ENCODE results near the gene CELF2.
"Not testable (repeated sequence)": the region's sequence is repeated elsewhere in the genome, so short reads cannot be mapped to it uniquely, and the experiment has no call there.

The CELF2 gene

DNA sequence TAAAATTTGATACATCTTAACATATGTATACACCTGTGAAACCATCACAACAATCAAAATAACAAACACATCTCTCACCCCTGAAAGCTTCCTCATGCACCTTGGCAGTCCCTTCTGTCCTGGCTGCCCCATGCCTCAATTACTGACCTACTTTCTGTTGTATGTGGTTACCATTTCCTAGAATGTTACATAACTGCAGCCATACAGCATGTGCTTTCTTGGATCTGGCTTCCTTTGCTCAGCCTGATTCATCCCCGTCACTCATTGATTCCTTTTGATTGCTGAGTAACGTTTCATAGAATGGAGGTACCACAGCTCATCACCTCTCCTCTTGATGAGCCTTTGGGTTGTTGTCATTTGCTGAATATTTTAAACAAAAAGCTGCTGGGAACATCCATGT, 165.3 kb downstream of the CELF2 start:
- TF ChIP-seq CTCF (IDR thresholded peaks at IDR 0.05; ENCODE audit: insufficient read depth, missing control alignments): no peak
- no peak for FAIRE-seq
- DNase-seq (ENCODE audit: insufficient read length, low spot score): no peak

- no peak for DNase-seq (ENCODE audit: insufficient read length, low spot score)
- no peak for TF ChIP-seq CTCF (IDR thresholded peaks at IDR 0.05; ENCODE audit: insufficient read depth, missing control alignments)
- FAIRE-seq: no peak
These were observed 166.4 kb downstream of the CELF2 start for GRCh38 chr10:11184093-11184492.

DNA sequence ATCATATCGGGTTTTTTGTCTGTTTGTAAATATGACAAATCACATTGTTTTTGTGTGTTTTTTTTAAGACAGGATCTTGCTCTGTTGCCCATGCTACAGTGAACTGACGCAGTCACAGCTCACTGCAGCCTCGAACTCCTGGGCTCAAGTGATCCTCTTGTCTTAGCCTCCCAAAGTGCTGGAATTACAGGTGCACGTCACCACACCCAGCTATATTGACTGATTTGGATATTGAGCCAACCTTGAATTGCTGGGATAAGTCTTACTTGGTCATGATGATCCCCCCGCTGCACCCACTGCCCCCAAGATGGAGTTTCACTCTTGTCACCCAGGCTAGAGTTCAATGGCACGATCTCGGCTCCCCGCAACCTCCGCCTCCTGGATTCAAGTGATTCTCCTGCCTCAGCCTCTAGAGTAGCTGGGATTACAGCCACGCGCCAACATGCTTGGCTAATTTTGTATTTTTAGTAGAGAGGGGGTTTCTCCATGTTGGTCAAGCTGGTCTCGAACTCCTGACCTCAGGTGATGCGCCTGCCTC, 167.5 kb downstream of the CELF2 start:
- not testable (repeated sequence) for FAIRE-seq; DNase-seq (ENCODE audit: insufficient read length, low spot score)

DNA sequence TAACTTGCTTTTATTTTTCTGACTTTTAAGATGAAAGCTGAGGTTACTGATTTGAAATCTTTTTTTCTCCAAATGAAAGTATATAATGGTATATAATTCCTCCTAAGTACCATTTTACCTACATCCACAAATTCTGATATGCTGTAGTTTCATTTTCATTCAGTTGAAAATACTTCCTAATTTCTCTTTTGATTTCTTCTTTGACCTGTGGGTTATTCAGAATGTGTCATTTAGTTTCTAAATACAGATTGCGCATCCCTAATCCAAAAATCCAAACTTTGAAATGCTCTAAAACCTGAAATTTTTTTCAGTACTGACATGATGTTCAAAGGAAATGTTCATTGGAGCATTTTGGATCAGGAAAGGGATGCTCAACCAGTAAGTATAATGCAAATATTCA, 168.7 kb downstream of the CELF2 start:
- FAIRE-seq: no peak
- TF ChIP-seq CTCF (IDR thresholded peaks at IDR 0.05; ENCODE audit: insufficient read depth, missing control alignments): no peak
- DNase-seq (ENCODE audit: insufficient read length, low spot score): no peak

GRCh38 chr10:11189582-11190376, 172.1 kb downstream of the CELF2 start:
- no peak for TF ChIP-seq CTCF (IDR thresholded peaks at IDR 0.05; ENCODE audit: insufficient read depth, missing control alignments)
- no peak for DNase-seq (ENCODE audit: insufficient read length, low spot score)
- no peak for FAIRE-seq

GRCh38 chr10:11191190-11191589, 173.5 kb downstream of the CELF2 start:
- DNase-seq (ENCODE audit: insufficient read length, low spot score) (no peak), FAIRE-seq (no peak)
- TF ChIP-seq CTCF (IDR thresholded peaks at IDR 0.05; ENCODE audit: insufficient read depth, missing control alignments): no peak

GRCh38 chr10:11191678-11192077, 174.0 kb downstream of the CELF2 start:
- FAIRE-seq: no peak

More at GRCh38 chr10:11191678-11192077, 174.0 kb downstream of the CELF2 start:
- TF ChIP-seq CTCF (IDR thresholded peaks at IDR 0.05; ENCODE audit: insufficient read depth, missing control alignments): no peak
- DNase-seq (ENCODE audit: insufficient read length, low spot score): no peak
